Activated naive CD4-positive, alpha-beta T cell treated with Interleukin-2 at 50 U/mL for 16 hours (primary cell): ENCODE results near the gene ARMC9.
"Not testable (repeated sequence)": the region's sequence is repeated elsewhere in the genome, so short reads cannot be mapped to it uniquely, and the experiment has no call there.

Experiments
- DNase-seq: peaks from one replicate; pipeline ENCODE4 v3.0.0-alpha.2; 2020

Gene ARMC9

GRCh38 chr2:231388725-231389346 lies 190.4 kb downstream of the ARMC9 start:
- no peak for DNase-seq

GRCh38 chr2:231390667-231391066 lies 192.2 kb downstream of the ARMC9 start:
- DNase-seq = no peak

- no peak for DNase-seq
Observed at GRCh38 chr2:231391981-231392380, 193.6 kb downstream of the ARMC9 start.

GRCh38 chr2:231392431-231393148 lies 194.2 kb downstream of the ARMC9 start:
- no peak for DNase-seq

GRCh38 chr2:231393149-231394131 lies 195.0 kb downstream of the ARMC9 start:
- DNase-seq = no peak

GRCh38 chr2:231394211-231395141 lies 196.0 kb downstream of the ARMC9 start:
- no peak for DNase-seq

DNA sequence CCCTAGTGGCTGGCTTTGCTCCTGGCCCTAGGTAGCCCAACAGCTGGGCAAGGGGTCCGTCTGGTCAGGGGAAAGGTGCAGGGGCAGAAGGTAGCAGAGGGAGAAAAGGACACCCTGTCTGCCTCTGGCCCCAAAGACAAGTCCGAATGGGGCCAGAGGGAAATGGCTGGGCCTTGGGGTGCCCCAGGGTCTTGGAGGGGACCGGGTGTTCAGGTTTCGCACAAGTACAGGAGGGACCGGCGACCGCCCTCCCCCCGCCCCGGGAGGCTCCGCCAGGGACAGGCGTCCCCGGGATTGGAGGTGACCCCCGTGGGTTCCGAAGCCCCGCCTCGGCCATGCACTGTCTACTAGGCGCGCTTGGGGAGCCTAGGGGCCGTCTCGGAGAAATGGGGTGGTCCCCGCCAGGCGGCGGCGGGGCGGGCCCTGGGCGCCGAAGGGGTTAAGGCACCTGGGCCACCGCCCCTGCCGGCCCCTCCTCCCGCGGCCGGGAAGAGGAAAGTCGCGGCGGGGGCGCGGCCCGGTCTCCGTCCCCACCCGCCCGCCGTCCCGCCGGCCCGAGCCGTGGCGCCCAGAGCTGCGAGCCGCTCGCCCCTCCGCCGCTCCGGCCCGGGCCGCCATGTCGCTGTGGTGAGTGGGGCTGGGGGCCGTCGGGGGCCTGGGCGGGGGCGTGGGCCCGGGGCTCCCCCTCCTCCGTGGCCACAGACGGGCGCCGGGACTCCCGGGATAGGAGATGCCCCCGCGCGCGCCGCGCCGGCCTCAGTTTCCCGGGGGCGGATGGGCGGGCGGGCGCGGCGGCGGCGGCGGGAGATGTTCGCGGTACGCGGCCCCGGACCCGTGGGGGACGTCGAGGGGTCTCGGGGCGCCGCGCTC lies 197.0 kb downstream of the ARMC9 start, which contains the start of gene B3GNT7:
TSS of gene B3GNT7 (plus strand) at position 523 of the 870 bp plus-strand sequence. CDS start at position 617, 94 bp downstream.
- DNase-seq = no peak

- DNase-seq = no peak
Observed at GRCh38 chr2:231396058-231396821, 197.8 kb downstream of the ARMC9 start.

DNA sequence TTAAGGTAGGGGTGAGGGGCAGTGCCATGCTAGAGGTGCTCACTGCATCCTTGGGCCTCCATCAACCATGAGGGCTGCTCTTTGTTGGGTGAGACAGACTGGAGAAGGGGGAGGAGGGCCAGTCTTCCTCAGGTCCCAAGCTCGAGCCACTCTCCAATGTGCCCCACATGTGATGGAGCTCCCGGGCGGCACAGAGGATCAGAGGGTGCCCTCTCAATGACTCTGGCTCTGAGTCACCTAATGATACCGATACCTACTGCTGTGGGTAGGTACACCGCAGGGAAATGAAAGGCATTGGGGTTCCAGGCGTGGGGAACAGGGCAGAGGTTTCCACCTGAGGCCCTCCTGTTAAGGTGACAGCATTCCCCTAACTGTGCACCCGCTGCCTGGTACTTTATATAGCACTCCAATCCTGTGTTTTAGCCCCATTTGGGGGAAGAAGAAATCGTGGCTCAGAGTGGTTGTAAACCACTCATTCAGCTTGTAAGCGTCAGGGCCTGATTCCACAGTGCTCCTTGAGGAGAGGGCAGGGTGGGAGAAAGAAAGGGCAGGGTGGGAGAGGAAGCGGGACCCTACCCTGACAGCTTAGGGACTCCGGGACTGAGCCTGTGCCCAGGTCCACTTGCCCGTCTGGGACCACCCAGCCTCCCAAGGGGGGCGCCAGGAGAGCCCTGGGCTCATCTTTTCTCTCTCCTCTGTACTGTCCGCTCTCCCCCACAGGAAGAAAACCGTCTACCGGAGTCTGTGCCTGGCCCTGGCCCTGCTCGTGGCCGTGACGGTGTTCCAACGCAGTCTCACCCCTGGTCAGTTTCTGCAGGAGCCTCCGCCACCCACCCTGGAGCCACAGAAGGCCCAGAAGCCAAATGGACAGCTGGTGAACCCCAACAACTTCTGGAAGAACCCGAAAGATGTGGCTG lies 198.8 kb downstream of the ARMC9 start:
- peak; percentile 47 for DNase-seq

GRCh38 chr2:231397928-231398294 lies 199.5 kb downstream of the ARMC9 start:
- no peak for DNase-seq

DNA sequence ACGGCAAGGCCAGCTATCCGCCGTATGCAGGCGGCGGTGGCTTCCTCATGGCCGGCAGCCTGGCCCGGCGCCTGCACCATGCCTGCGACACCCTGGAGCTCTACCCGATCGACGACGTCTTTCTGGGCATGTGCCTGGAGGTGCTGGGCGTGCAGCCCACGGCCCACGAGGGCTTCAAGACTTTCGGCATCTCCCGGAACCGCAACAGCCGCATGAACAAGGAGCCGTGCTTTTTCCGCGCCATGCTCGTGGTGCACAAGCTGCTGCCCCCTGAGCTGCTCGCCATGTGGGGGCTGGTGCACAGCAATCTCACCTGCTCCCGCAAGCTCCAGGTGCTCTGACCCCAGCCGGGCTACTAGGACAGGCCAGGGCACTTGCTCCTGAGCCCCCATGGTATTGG lies 200.2 kb downstream of the ARMC9 start:
- no peak for DNase-seq

GRCh38 chr2:231399046-231399852 lies 200.8 kb downstream of the ARMC9 start:
- DNase-seq = no peak

DNA sequence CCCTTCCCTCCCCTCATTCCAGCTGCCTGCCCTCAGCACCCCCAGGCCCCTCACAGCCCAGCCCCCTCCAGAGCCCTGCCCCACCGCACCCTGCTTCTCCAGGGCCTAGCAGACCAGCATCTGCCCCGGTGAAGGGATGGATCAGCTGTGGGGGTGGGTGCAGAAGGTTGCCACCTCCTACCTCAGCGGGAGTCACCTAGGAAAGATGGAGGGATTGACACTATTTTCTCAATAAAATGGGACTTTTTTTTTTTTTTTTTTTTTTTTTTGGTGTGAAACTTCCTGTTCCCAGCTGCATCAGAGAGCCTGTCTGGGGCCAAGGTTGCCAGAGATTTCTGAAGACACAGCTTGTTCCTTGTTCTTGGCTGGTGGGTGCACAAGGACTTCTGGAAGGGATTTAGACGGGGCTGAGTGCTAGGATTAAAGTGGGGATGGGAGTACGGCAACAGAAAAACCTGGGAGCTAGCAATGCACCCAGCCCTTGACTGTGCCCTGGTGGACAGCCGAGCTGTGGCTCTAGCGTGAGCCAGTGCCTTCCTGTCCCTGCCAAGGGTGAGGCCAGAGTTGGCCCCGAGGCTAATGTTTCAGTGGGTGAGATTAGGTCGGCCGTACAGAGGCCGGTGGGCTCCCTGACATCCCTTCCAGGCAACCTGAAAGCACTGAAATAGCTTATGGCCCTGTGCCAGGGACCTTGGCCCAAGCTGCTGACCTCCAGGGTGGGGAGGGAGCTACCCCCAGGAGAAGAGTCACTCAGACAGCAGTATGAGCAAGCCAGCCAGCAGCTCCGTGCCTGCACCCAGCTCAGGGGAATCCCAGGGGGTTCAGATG lies 201.6 kb downstream of the ARMC9 start:
- DNase-seq = no peak

- not testable (repeated sequence) for DNase-seq
Observed at GRCh38 chr2:231400681-231401080, 202.2 kb downstream of the ARMC9 start.

GRCh38 chr2:231401101-231401500 lies 202.7 kb downstream of the ARMC9 start:
- not testable (repeated sequence) for DNase-seq

DNA sequence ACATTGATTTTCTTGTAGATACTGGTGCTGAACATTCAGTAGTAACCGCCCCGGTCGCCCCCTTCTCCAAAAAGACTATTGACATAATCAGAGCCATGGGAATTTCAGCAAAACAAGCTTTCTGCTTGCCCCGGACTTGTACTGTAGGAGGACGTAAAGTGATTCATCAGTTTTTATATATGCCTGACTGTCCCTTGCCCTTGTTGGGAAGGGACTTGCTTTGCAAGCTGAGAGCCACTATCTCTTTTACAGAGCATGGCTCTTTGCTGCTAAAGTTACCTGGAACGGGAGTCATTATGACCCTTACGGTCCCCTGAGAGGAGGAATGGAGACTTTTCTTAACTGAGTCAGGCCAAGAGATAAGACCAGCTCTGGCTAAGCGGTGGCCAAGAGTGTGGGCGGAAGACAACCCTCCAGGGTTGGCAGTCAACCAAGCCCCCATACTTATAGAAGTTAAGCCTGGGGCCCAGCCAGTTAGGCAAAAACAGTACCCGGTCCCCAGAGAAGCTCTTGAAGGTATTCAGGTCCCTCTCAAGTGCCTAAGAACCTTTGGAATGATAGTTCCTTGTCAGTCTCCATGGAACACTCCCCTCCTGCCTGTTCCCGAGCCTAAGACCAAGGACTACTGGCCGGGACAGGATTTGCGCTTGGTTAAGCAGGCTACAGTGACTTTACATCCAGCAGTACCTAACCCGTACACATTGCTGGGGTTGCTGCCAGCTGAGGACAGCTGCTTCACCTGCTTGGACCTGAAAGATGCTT lies 205.2 kb downstream of the ARMC9 start:
- DNase-seq = not testable (repeated sequence)

GRCh38 chr2:231404183-231404578 lies 205.8 kb downstream of the ARMC9 start:
- not testable (repeated sequence) for DNase-seq
